Peyer's patch (tissue), 4 donors: ENCODE measurements around the gene KIF6. TPM values are rescaled to one million over a fixed set of nuclear protein-coding genes. Genes with fewer than 3 reads are reported as not detected.

Experiments
- DNase-seq, 3 donors: peaks; one replicate each; pipeline ENCODE4 v3.0.0-alpha.2; 2017 to 2019
- H3K27ac ChIP-seq, 4 donors: fragments of 200-600 bp; sonication (generic); one replicate each; pipeline ENCODE4 v1.5.1; 2016 to 2019
- H3K27me3 ChIP-seq, 2 donors: fragments of 200-600 bp; sonication (generic); one replicate each; pipeline ENCODE4 v1.5.1; 2019
- H3K36me3 ChIP-seq, 3 donors: fragments of 200-600 bp; sonication (generic); one replicate each; pipeline ENCODE4 v1.5.1; 2016 to 2019
- H3K4me1 ChIP-seq, 4 donors: fragments of 200-600 bp; sonication (generic); one replicate each; pipeline ENCODE4 v1.5.1; 2016 to 2019
- H3K4me3 ChIP-seq, 4 donors: fragments of 200-600 bp; sonication (generic); 1 replicate in 3 of 4; 2 replicates in 1 of 4; pipeline ENCODE4 v1.5.1; 2016 to 2019; ENCODE audit warnings: mild to moderate bottlenecking in 1 of 4
- H3K9me3 ChIP-seq, 4 donors: fragments of 200-600 bp; sonication (generic); one replicate each; pipeline ENCODE4 v1.5.1; 2016 to 2019; ENCODE audit warnings: mild to moderate bottlenecking in 1 of 4
- CTCF ChIP-seq, 6 experiments: fragments of 450-650 bp in 4 of 6; fragments of 200-600 bp in 2 of 6; sonication (generic) in 1 of 6; IDR thresholded peaks; one replicate each; pipeline ENCODE4 v1.5.1; 2017 to 2019; ENCODE audit warnings: antibody characterized with exemption in 6 of 6, mild to moderate bottlenecking in 3 of 6, moderate library complexity in 1 of 6
- POLR2A ChIP-seq, 2 donors: fragments of 450-650 bp; IDR thresholded peaks; one replicate each; pipeline ENCODE4 v1.5.1; 2017; ENCODE audit warnings: antibody characterized with exemption in 2 of 2, mild to moderate bottlenecking in 2 of 2, moderate library complexity in 2 of 2
- total RNA-seq, 4 donors: library from RNA; depleted of rRNA; stranded (reverse); fragments of >200 nt; gene quantifications; one replicate each; pipeline ENCODE4 v1.1.0, GENCODE V29; 2016

Gene KIF6
- total RNA-seq, 4 donors from 2014 or later = 0.83 TPM; not detected in 3

GRCh38 chr6:39366931-39367618, 358.1 kb downstream of the KIF6 start:
- no peak for TF ChIP-seq CTCF (IDR thresholded peaks at IDR 0.05)
- no peak for TF ChIP-seq POLR2A (IDR thresholded peaks at IDR 0.05)
- Histone ChIP-seq H3K36me3 (no peaks in the 10 kb centered on the region), H3K27ac (no peak overlapping the region), H3K4me3 (no peak overlapping the region), H3K4me1 (no peaks in the 10 kb centered on the region), H3K9me3 (no peaks in the 10 kb centered on the region), H3K27me3 (no peaks in the 10 kb centered on the region)
- no peak for DNase-seq

- H3K36me3 ChIP-seq = no peaks in the 10 kb centered on the region
- H3K4me3 ChIP-seq = no peak overlapping the region
- DNase-seq = no peak
- H3K4me1 ChIP-seq = no peaks in the 10 kb centered on the region
- no peak overlapping the region for H3K27ac ChIP-seq
- TF ChIP-seq POLR2A (IDR thresholded peaks at IDR 0.05) = no peak
- TF ChIP-seq CTCF (IDR thresholded peaks at IDR 0.05) = no peak
- no peaks in the 10 kb centered on the region for H3K27me3 ChIP-seq
- no peaks in the 10 kb centered on the region for H3K9me3 ChIP-seq
These were observed 359.7 kb downstream of the KIF6 start for GRCh38 chr6:39365281-39366074.

GRCh38 chr6:39363280-39363679, 361.9 kb downstream of the KIF6 start:
- Histone ChIP-seq H3K27ac (no peak overlapping the region), H3K4me1 (no peaks in the 10 kb centered on the region), H3K36me3 (no peaks in the 10 kb centered on the region), H3K9me3 (no peaks in the 10 kb centered on the region), H3K27me3 (no peaks in the 10 kb centered on the region), H3K4me3 (no peak overlapping the region)
- TF ChIP-seq CTCF (IDR thresholded peaks at IDR 0.05) (no peak), POLR2A (IDR thresholded peaks at IDR 0.05) (no peak)
- no peak for DNase-seq

- no peaks in the 10 kb centered on the region for H3K36me3 ChIP-seq
These were observed 362.7 kb downstream of the KIF6 start for GRCh38 chr6:39362487-39362865.

More at GRCh38 chr6:39362487-39362865, 362.7 kb downstream of the KIF6 start:
- no peaks in the 10 kb centered on the region for H3K9me3 ChIP-seq
- no peaks in the 10 kb centered on the region for H3K27me3 ChIP-seq
- H3K27ac ChIP-seq = no peak overlapping the region
- no peak for TF ChIP-seq CTCF (IDR thresholded peaks at IDR 0.05)
- TF ChIP-seq POLR2A (IDR thresholded peaks at IDR 0.05) = no peak
- no peak overlapping the region for H3K4me3 ChIP-seq
- H3K4me1 ChIP-seq = no peaks in the 10 kb centered on the region
- DNase-seq = no peak
